ENCODE data around the gene RNF135. TPM values are rescaled to one million over a fixed set of nuclear protein-coding genes. Genes with fewer than 3 reads are reported as not detected.

The RNF135 gene
- total and polyA plus RNA-seq, 2 donors (not counting 1 experiment from before 2014, with no cell fraction given), result 13.4 to 15.2 TPM

DNA sequence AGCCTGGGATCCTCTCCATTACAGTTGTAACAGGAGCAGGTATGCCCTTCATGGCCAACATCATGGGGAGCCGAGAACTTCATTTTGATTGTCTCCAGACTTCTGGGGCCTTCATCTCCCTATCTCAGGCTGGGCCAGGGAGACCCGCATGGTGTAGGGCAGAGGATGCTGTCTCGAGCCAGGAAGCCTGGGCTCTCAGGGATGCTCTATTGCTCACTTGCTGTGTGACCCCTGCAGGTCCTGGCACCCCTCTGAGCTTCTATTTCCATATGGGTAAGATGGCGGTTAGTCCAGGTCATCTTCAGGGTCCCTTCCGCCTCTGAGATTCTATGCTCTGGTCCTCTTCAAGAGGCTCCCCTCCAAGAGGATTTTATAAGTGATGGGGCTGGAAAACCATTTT lies 20.6 kb upstream of the RNF135 start:
- no peak overlapping the region for H3K4me2 ChIP-seq (ENCODE audit: extremely low read depth, insufficient read depth, low read length)
- H3K36me3 ChIP-seq (ENCODE audit: control insufficient read depth, insufficient read depth, low read length), result no peaks in the 10 kb centered on the region
- DNase-seq (ENCODE audit: low read depth in 2 of 2), result no peak
- no peaks in the 10 kb centered on the region for H3K9me3 ChIP-seq (ENCODE audit: control insufficient read depth, insufficient read depth, low read depth, low read length)
- TF ChIP-seq EZH2 (IDR thresholded peaks at IDR 0.05; ENCODE audit: low read length, missing control alignments), result no peak
- TF ChIP-seq, protein P1, sequence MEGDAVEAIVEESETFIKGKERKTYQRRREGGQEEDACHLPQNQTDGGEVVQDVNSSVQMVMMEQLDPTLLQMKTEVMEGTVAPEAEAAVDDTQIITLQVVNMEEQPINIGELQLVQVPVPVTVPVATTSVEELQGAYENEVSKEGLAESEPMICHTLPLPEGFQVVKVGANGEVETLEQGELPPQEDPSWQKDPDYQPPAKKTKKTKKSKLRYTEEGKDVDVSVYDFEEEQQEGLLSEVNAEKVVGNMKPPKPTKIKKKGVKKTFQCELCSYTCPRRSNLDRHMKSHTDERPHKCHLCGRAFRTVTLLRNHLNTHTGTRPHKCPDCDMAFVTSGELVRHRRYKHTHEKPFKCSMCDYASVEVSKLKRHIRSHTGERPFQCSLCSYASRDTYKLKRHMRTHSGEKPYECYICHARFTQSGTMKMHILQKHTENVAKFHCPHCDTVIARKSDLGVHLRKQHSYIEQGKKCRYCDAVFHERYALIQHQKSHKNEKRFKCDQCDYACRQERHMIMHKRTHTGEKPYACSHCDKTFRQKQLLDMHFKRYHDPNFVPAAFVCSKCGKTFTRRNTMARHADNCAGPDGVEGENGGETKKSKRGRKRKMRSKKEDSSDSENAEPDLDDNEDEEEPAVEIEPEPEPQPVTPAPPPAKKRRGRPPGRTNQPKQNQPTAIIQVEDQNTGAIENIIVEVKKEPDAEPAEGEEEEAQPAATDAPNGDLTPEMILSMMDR (conservative IDR thresholded peaks at IDR 0.05 in 1 of 2, IDR thresholded peaks at IDR 0.05 in 1 of 2; ENCODE audit: low read depth in 1 of 2, low read length in 2 of 2), result no peak
- H3K79me2 ChIP-seq (ENCODE audit: control insufficient read depth, insufficient read depth, low read length), result no peaks in the 10 kb centered on the region
- no peaks in the 10 kb centered on the region for H4K20me1 ChIP-seq (ENCODE audit: control insufficient read depth, extremely low read depth, insufficient read depth, low read length)
- no peak overlapping the region for H3K9ac ChIP-seq (ENCODE audit: insufficient read depth, low read length)
- no peaks in the 10 kb centered on the region for H3K27me3 ChIP-seq (ENCODE audit: control insufficient read depth, insufficient read depth, low read length)
- no peaks in the 10 kb centered on the region for H3K4me1 ChIP-seq (ENCODE audit: control insufficient read depth, extremely low read depth, insufficient read depth, low read length)
- no peak overlapping the region for H3K27ac ChIP-seq (ENCODE audit: insufficient read depth, low read length)
- no peak overlapping the region for H2AFZ ChIP-seq (ENCODE audit: low read length)
- H3K4me3 ChIP-seq (replicated peaks in 1 of 4; ENCODE audit: control extremely low read depth in 1 of 4, insufficient read depth in 1 of 4, low read depth in 3 of 4, low read length in 4 of 4), result no peak overlapping the region

DNA sequence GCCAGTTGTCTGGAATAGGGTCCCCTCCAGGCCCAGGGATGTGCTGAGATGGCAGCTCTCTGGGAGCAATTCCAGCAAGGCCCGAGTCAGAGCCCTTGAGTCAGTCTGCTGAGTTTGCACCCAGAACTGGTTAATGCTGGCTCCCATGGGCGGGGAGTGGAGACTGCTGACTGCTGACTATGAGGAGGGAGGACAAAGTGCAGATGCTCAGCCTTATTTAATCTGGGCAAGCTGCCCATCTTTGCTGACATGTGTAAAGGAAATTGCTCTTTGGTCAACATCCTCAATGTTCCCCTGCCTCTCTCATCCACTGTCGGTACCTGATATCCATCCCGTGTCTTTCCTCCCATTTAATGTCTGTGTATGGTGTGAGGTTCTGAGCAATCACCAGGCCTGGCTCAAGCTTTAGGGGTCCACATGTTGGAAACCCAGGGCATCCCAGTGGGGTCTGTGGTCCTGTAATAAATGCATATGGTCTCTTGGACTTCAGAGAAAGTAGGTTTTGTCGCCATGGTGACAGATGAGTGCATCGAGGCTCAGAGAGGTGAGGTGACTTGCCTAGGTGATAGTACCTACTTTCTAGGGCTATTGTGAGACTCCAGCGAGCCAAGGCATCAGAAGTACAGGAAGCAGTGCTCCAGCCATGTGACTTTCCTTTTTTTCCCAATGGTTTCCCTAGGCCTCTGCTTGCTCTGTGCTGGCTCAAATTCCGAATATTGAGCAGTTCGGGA lies 20.0 kb upstream of the RNF135 start:
- Histone ChIP-seq H3K27ac (ENCODE audit: insufficient read depth, low read length) (no peak overlapping the region), H3K9ac (ENCODE audit: insufficient read depth, low read length) (no peak overlapping the region), H4K20me1 (ENCODE audit: control insufficient read depth, extremely low read depth, insufficient read depth, low read length) (no peaks in the 10 kb centered on the region), H2AFZ (ENCODE audit: low read length) (no peak overlapping the region), H3K27me3 (ENCODE audit: control insufficient read depth, insufficient read depth, low read length) (no peaks in the 10 kb centered on the region), H3K4me1 (ENCODE audit: control insufficient read depth, extremely low read depth, insufficient read depth, low read length) (no peaks in the 10 kb centered on the region), H3K9me3 (ENCODE audit: control insufficient read depth, insufficient read depth, low read depth, low read length) (no peaks in the 10 kb centered on the region), H3K4me3 (replicated peaks in 1 of 4; ENCODE audit: control extremely low read depth in 1 of 4, insufficient read depth in 1 of 4, low read depth in 3 of 4, low read length in 4 of 4) (no peak overlapping the region), H3K36me3 (ENCODE audit: control insufficient read depth, insufficient read depth, low read length) (no peaks in the 10 kb centered on the region), H3K79me2 (ENCODE audit: control insufficient read depth, insufficient read depth, low read length) (no peaks in the 10 kb centered on the region), H3K4me2 (ENCODE audit: extremely low read depth, insufficient read depth, low read length) (no peak overlapping the region)
- peak; percentile 65 to 93 for DNase-seq (ENCODE audit: low read depth in 2 of 2)
- TF ChIP-seq, protein P1 (conservative IDR thresholded peaks at IDR 0.05 in 1 of 2, IDR thresholded peaks at IDR 0.05 in 1 of 2; ENCODE audit: low read depth in 1 of 2, low read length in 2 of 2), result no peak
- no peak for TF ChIP-seq EZH2 (IDR thresholded peaks at IDR 0.05; ENCODE audit: low read length, missing control alignments)

DNA sequence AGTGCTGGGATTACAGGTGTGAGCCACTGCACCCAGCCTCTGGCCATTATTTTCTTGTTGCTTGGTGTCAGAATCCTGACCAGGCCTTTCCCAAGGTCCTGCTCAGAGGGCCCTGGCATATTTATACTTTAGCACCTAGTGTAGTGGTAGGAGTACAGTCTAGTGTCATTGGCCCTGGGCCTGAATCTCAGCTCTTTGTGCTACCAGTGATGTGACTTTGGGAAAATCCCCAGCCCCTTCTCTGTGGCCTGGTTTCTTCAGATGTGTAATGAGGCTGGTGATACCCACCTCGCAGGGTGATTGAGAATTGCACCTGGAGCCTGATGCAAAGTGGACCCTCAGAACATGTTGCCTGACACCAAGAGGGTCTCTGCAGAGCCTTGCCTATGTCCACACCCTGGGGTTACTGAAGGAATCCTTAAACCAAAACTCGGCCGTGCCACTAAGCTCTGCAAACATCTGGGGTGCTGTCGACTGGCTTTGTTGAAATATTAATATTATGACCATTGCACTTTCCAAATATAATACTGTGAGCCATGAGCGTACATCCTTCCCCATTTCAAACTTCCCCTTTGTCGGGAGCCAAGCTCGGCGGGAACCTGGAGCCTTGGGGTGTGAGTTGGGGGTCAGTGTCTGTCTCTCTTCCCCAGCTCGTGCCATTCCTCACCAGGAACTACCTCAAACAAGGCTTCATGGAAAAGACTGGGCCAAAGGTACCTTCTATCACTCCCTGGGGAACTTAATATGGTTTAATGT lies 18.0 kb upstream of the RNF135 start:
- Histone ChIP-seq H3K36me3 (ENCODE audit: control insufficient read depth, insufficient read depth, low read length) (no peaks in the 10 kb centered on the region), H3K27me3 (ENCODE audit: control insufficient read depth, insufficient read depth, low read length) (no peaks in the 10 kb centered on the region), H3K9ac (ENCODE audit: insufficient read depth, low read length) (no peak overlapping the region), H3K27ac (ENCODE audit: insufficient read depth, low read length) (no peak overlapping the region), H3K4me1 (ENCODE audit: control insufficient read depth, extremely low read depth, insufficient read depth, low read length) (peaks cover 3% of the 10 kb centered on the region), H2AFZ (ENCODE audit: low read length) (no peak overlapping the region), H3K4me3 (replicated peaks in 1 of 4; ENCODE audit: control extremely low read depth in 1 of 4, insufficient read depth in 1 of 4, low read depth in 3 of 4, low read length in 4 of 4) (no peak overlapping the region), H3K79me2 (ENCODE audit: control insufficient read depth, insufficient read depth, low read length) (no peaks in the 10 kb centered on the region), H3K4me2 (ENCODE audit: extremely low read depth, insufficient read depth, low read length) (no peak overlapping the region), H3K9me3 (ENCODE audit: control insufficient read depth, insufficient read depth, low read depth, low read length) (no peaks in the 10 kb centered on the region), H4K20me1 (ENCODE audit: control insufficient read depth, extremely low read depth, insufficient read depth, low read length) (no peaks in the 10 kb centered on the region)
- TF ChIP-seq EZH2 (IDR thresholded peaks at IDR 0.05; ENCODE audit: low read length, missing control alignments), result no peak
- TF ChIP-seq, protein P1 (conservative IDR thresholded peaks at IDR 0.05 in 1 of 2, IDR thresholded peaks at IDR 0.05 in 1 of 2; ENCODE audit: low read depth in 1 of 2, low read length in 2 of 2), result no peak
- no peak for DNase-seq (ENCODE audit: low read depth in 2 of 2)
